H9 (cell line): Measurements from ENCODE around the gene FHIP1B. TPM values are rescaled to one million over a fixed set of nuclear protein-coding genes. Genes with fewer than 3 reads are reported as not detected.

Experiments used
- DNase-seq: peaks from one replicate; pipeline ENCODE4 v3.0.0-alpha.2; 2017
- H2AFZ ChIP-seq: one replicate; pipeline ENCODE4 v1.6.1; 2013; ENCODE audit warnings: mild to moderate bottlenecking, low read length, control low read depth, moderate library complexity
- H2AK5ac ChIP-seq: 2 replicates; pipeline ENCODE4 v1.6.1; 2013; ENCODE audit warnings: low read length, control low read depth, mixed read lengths; ENCODE audit not compliant: insufficient read length
- H2BK120ac ChIP-seq: one replicate; pipeline ENCODE4 v1.6.1; 2013; ENCODE audit warnings: low read depth, mild to moderate bottlenecking, low read length, control low read depth, inconsistent platforms; ENCODE audit not compliant: poor library complexity, severe bottlenecking
- H2BK12ac ChIP-seq: 2 replicates; pipeline ENCODE4 v1.6.1; 2013; ENCODE audit warnings: low read length, control low read depth, mixed read lengths, low read depth; ENCODE audit not compliant: insufficient read length
- H2BK15ac ChIP-seq: 2 replicates; pipeline ENCODE4 v1.6.1; 2013; ENCODE audit warnings: low read depth, low read length, control low read depth
- H2BK20ac ChIP-seq: one replicate; pipeline ENCODE4 v1.6.1; 2013; ENCODE audit warnings: low read depth, mild to moderate bottlenecking, low read length, control low read depth, inconsistent platforms; ENCODE audit not compliant: poor library complexity, severe bottlenecking
- H2BK5ac ChIP-seq: 2 replicates; pipeline ENCODE4 v1.6.1; 2013; ENCODE audit warnings: low read length, control low read depth, mixed read lengths; ENCODE audit not compliant: insufficient read length
- H3K14ac ChIP-seq: 2 replicates; pipeline ENCODE4 v1.6.1; 2013; ENCODE audit warnings: low read length, control low read depth; ENCODE audit not compliant: insufficient read depth
- H3K18ac ChIP-seq: 2 replicates; pipeline ENCODE4 v1.6.1; 2013; ENCODE audit warnings: low read depth, mild to moderate bottlenecking, mixed read lengths, low read length, control low read depth; ENCODE audit not compliant: insufficient read length
- H3K23ac ChIP-seq: 2 replicates; pipeline ENCODE4 v1.6.1; 2013; ENCODE audit warnings: low read length, control low read depth, mixed read lengths, low read depth; ENCODE audit not compliant: insufficient read length
- H3K23me2 ChIP-seq: 2 replicates; pipeline ENCODE4 v1.6.1; 2013; ENCODE audit warnings: low read depth, mild to moderate bottlenecking, mixed read lengths, low read length, control low read depth; ENCODE audit not compliant: insufficient read length, poor library complexity, severe bottlenecking
- H3K27ac ChIP-seq: 2 replicates; pipeline ENCODE4 v1.5.1; 2013; ENCODE audit warnings: low read length, control low read depth, mixed read lengths, low read depth; ENCODE audit not compliant: insufficient read length
- H3K27me3 ChIP-seq: 2 replicates; pipeline ENCODE4 v1.6.1; 2013; ENCODE audit warnings: low read length, control low read depth, inconsistent platforms; ENCODE audit not compliant: insufficient read depth
- H3K4ac ChIP-seq: 2 replicates; pipeline ENCODE4 v1.6.1; 2013; ENCODE audit warnings: low read depth, mild to moderate bottlenecking, control low read depth, inconsistent platforms, low read length, moderate library complexity
- H3K4me1 ChIP-seq: 2 replicates; pipeline ENCODE4 v1.6.1; 2013; ENCODE audit warnings: low read length, control low read depth, inconsistent platforms; ENCODE audit not compliant: insufficient read depth
- H3K4me2 ChIP-seq: 2 replicates; pipeline ENCODE4 v1.6.1; 2013; ENCODE audit warnings: low read length, control low read depth, mixed read lengths; ENCODE audit not compliant: insufficient read length, insufficient read depth
- H3K56ac ChIP-seq: 2 replicates; pipeline ENCODE4 v1.6.1; 2013; ENCODE audit warnings: low read depth, mild to moderate bottlenecking, mixed read lengths, low read length, control low read depth; ENCODE audit not compliant: insufficient read length
- H3K79me1 ChIP-seq: 2 replicates; pipeline ENCODE4 v1.6.1; 2013; ENCODE audit warnings: low read depth, mild to moderate bottlenecking, moderate library complexity, low read length, control low read depth, inconsistent platforms; ENCODE audit not compliant: insufficient read depth, poor library complexity, severe bottlenecking
- H3K79me2 ChIP-seq: 2 replicates; pipeline ENCODE4 v1.6.1; 2013; ENCODE audit warnings: low read length, control low read depth, inconsistent platforms; ENCODE audit not compliant: insufficient read depth
- H3K9ac ChIP-seq: 2 replicates; pipeline ENCODE4 v1.6.1; 2013; ENCODE audit warnings: low read length, control low read depth, mixed read lengths; ENCODE audit not compliant: insufficient read length; ENCODE audit errors: extremely low read depth
- H3K9me3 ChIP-seq: one replicate; pipeline ENCODE4 v1.6.1; 2013; ENCODE audit warnings: low read depth, low read length, inconsistent platforms; ENCODE audit not compliant: control insufficient read depth
- H3T11ph ChIP-seq: one replicate; pipeline ENCODE4 v1.6.1; 2013; ENCODE audit warnings: mild to moderate bottlenecking, low read length, control low read depth, inconsistent platforms
- H4K20me1 ChIP-seq: one replicate; pipeline ENCODE4 v1.6.1; 2013; ENCODE audit not compliant: control insufficient read depth, insufficient read length, insufficient read depth
- H4K5ac ChIP-seq: 2 replicates; pipeline ENCODE4 v1.6.1; 2013; ENCODE audit warnings: low read depth, mild to moderate bottlenecking, mixed read lengths, low read length, control low read depth; ENCODE audit not compliant: insufficient read length
- H4K8ac ChIP-seq: replicated peaks from 2 replicates; pipeline ENCODE4 v1.6.1; 2013; ENCODE audit warnings: low read length, control low read depth, mixed read lengths, low read depth; ENCODE audit not compliant: insufficient read length
- H4K91ac ChIP-seq: 2 replicates; pipeline ENCODE4 v1.6.1; 2013; ENCODE audit warnings: low read depth, mild to moderate bottlenecking, moderate library complexity, mixed read lengths, low read length, control low read depth; ENCODE audit not compliant: insufficient read length
- H3K27ac Mint-ChIP-seq, 3 experiments: 2 replicates in 2 of 3; 3 replicates in 1 of 3; pipeline ENCODE4 v1.8.0; 2020 to 2021; ENCODE audit warnings: mixed read lengths in 3 of 3, mild to moderate bottlenecking in 1 of 3, moderate library complexity in 1 of 3
- H3K27me3 Mint-ChIP-seq: 2 replicates; pipeline ENCODE4 v1.8.0; 2021; ENCODE audit warnings: low read depth, mild to moderate bottlenecking, moderate library complexity, mixed read lengths
- H3K36me3 Mint-ChIP-seq, 3 experiments: 2 replicates in 2 of 3; 3 replicates in 1 of 3; pipeline ENCODE4 v1.8.0; 2020 to 2021; ENCODE audit warnings: low read depth in 3 of 3, mixed read lengths in 3 of 3; ENCODE audit not compliant: insufficient read depth in 1 of 3
- H3K4me1 Mint-ChIP-seq, 2 experiments: 2 replicates each; pipeline ENCODE4 v1.8.0; 2020; ENCODE audit warnings: mixed read lengths in 2 of 2
- H3K4me3 Mint-ChIP-seq, 2 experiments: 2 replicates in 1 of 2; 3 replicates in 1 of 2; pipeline ENCODE4 v1.8.0; 2020 to 2021; ENCODE audit warnings: mild to moderate bottlenecking in 2 of 2, mixed read lengths in 2 of 2, moderate library complexity in 1 of 2
- H3K9me3 Mint-ChIP-seq, 2 experiments: 2 replicates in 1 of 2; 3 replicates in 1 of 2; pipeline ENCODE4 v1.8.0; 2020; ENCODE audit warnings: mild to moderate bottlenecking in 2 of 2, mixed read lengths in 2 of 2, moderate library complexity in 1 of 2
- WGBS: extraction: QIAGEN DNeasy Blood & Tissue Kit; methylation state at CpG from one replicate; pipeline ENCODE4 v1.1.7; 2013; ENCODE audit warnings: missing lambda C conversion rate, low lambda C conversion rate, mixed read lengths; ENCODE audit not compliant: insufficient read length; ENCODE audit errors: extremely low coverage; 5-methylcytosine and 5-hydroxymethylcytosine counted together
- total RNA-seq: library from RNA; stranded (reverse); gene quantifications from 2 replicates; pipeline ENCODE4 v1.2.1, GENCODE V29; 2021
- TF ChIP-seq, protein P1 (sequence below): fragments of 200-600 bp; sonication (generic); conservative IDR thresholded peaks from 3 replicates; pipeline ENCODE4 v1.8.0; 2021; ENCODE audit warnings: antibody characterized with exemption, mild to moderate bottlenecking

FHIP1B gene
- total RNA-seq, 1 experiment from 2014 or later = 28.5 TPM

DNA sequence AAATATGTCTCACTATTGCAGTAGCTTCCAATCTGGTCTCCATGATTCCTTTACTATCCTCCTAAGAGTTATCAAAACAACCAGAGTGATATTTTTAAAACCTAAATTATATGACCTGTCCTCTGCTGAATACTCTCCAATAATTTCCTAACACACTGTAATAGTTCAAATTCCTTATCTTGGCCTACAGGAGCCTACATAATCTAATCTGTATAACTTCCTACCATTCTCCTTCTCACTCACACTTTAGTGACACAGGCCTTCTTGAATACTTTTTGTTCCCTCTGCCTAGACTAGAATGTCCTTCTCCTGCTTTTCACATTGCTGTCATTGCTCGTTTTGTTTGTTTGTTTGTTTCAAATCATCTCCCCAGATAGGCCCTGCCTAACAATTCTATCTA lies 9.4 kb downstream of the FHIP1B start:
- Histone ChIP-seq H3K18ac (no peak overlapping the region), H3K4ac (no peak overlapping the region), H2BK15ac (no peak overlapping the region), H3K9me3 (no peaks in the 10 kb centered on the region), H3K4me1 (no peaks in the 10 kb centered on the region), H2BK20ac (no peak overlapping the region), H3K14ac (no peak overlapping the region), H4K8ac (no peak overlapping the region), H3K27ac (no peak overlapping the region), H3T11ph (no peak overlapping the region), H3K4me2 (no peak overlapping the region), H4K91ac (no peak overlapping the region), H3K23me2 (no peaks in the 10 kb centered on the region), H2BK120ac (no peak overlapping the region), H3K23ac (no peak overlapping the region), H3K56ac (no peak overlapping the region), H3K9ac (no peak overlapping the region), H4K20me1 (no peaks in the 10 kb centered on the region), H3K79me1 (no peaks in the 10 kb centered on the region), H2AFZ (no peak overlapping the region), H4K5ac (no peak overlapping the region), H2BK12ac (no peak overlapping the region), H2BK5ac (no peak overlapping the region), H2AK5ac (no peak overlapping the region), H3K79me2 (peaks cover 2% of the 10 kb centered on the region; the same call in 1 of the 2 replicates), H3K27me3 (no peaks in the 10 kb centered on the region)
- no peaks in the 10 kb centered on the region for H3K4me1 Mint-ChIP-seq
- no CpG with 5 or more reads among the region's 1 CpG for WGBS
- TF ChIP-seq, protein P1, sequence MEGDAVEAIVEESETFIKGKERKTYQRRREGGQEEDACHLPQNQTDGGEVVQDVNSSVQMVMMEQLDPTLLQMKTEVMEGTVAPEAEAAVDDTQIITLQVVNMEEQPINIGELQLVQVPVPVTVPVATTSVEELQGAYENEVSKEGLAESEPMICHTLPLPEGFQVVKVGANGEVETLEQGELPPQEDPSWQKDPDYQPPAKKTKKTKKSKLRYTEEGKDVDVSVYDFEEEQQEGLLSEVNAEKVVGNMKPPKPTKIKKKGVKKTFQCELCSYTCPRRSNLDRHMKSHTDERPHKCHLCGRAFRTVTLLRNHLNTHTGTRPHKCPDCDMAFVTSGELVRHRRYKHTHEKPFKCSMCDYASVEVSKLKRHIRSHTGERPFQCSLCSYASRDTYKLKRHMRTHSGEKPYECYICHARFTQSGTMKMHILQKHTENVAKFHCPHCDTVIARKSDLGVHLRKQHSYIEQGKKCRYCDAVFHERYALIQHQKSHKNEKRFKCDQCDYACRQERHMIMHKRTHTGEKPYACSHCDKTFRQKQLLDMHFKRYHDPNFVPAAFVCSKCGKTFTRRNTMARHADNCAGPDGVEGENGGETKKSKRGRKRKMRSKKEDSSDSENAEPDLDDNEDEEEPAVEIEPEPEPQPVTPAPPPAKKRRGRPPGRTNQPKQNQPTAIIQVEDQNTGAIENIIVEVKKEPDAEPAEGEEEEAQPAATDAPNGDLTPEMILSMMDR = no peak
- peaks cover 11 to 30% (median 21%) of the 10 kb centered on the region in 3 experiments; a peak in 5 of 7 replicates for H3K36me3 Mint-ChIP-seq
- H3K9me3 Mint-ChIP-seq = no peaks in the 10 kb centered on the region
- no peak overlapping the region for H3K27ac Mint-ChIP-seq
- no peaks in the 10 kb centered on the region for H3K27me3 Mint-ChIP-seq
- H3K4me3 Mint-ChIP-seq = no peak overlapping the region
- no peak for DNase-seq
